T-helper 1 cell treated with Interleukin-12 subunit alpha and Interleukin-12 subunit beta and Interleukin-4 antibody, amounts not matched to agents 30 ng/mL and 1 ng/mL, for 36 hours (primary cell): Measurements from ENCODE around the gene MMP23B. TPM values are rescaled to one million over a fixed set of nuclear protein-coding genes. Genes with fewer than 3 reads are reported as not detected.

Experiments
- intact Hi-C: fragments of 100-400 bp; cut with micrococcal nuclease; formaldehyde crosslinking; loops from one replicate; pipeline ENCODE4 v1.15.1; 2024
- total RNA-seq: library from RNA; stranded (reverse); gene quantifications from 2 replicates; pipeline ENCODE4 v1.2.3, GENCODE V29; 2022

The MMP23B gene
- total RNA-seq, 1 donor from 2014 or later: 2.6 TPM

DNA sequence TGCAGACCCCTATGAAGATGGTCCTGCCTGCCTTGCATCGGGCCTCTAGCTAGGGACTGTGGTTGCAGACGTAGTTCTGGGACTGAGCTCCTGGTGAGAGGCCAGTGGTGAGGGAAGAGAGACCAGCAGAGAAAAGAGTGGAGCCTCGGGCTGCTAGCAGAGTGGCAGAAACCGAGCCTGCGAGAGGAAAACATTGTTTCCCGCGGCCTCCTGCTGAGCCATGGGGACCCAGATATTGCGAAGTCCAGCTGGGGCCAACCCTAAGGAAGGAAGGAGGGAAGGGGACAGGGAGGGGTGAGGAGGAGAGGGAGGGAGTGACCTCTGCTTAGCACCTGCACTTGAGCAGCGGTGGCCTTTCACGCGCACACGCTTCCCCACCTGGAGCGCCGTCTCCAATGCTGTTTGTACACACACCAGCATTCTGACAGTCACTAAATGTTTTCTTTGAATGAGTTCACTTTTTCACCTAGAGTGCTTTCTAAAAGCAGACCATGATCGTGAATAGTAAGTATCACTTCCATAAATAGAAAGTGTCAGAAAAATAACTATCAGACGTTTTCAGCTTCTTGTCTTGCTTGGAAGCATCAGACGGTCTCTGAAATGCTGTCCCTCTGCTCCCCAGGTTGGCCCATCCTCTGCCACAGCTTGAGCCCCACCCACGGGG lies 29.5 kb upstream of the MMP23B start:
- intact Hi-C loops: no loop called here

DNA sequence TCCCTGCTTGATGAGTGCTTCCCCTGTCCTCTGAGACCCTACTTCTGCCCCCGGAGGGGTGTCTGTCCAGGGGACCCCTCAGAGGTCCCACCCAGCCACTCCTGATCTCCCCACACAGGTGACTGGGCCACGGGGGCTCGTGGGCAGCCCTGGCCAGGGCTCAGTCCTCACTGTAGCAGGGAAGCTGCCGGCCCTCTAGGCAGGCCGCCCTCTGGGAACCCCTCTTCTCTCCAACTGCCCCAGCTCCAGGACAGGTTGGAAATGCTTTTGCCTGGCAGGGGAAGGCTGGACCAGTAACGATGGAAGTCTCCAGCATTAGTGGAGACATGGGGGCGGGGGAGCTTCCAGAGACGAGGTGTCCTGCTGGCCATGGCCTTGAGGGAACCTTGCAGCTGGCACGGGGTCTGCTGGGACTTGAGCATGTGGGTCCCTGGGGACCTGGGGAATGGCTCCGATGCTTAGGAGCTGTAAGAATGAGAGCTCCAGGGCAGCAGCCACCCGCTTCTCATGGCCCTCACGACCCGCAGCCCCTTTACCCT lies 28.9 kb upstream of the MMP23B start:
- intact Hi-C loops: no loop called here

DNA sequence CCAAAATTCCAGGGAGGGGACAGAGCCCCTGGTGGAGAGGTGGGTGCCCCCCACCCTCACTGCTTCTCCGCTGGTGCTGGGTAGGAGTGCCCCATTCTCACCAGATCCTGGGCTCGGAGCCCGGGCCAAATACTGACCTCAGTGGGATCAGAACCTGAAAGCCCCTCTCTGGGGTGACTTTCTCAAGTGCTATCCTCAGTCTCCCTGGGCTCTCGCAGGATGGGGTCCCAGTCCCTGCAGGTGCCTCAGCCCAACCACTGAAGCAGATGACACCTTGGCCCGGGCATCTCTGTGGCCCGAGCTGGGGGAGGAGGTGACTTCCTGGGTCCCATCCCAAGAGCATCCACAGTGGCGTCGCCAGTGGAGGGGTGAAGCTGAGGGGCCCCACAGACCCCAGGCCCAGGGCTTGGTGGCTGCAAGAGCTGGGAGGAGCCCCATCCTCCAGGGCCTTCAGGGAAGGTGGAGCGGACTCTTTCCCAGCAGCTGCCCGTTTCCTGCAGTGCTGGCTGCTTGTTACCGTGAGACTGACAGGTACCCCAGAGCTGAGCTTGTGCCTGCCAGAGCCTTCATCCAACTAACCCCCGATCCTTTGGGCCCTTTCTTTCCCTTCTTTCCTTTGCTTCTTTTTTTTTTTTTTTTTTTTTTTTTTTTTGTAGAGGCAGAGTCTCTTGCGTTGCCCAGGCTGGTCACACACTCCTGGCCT lies 28.2 kb upstream of the MMP23B start:
- intact Hi-C loops: no loop called here

DNA sequence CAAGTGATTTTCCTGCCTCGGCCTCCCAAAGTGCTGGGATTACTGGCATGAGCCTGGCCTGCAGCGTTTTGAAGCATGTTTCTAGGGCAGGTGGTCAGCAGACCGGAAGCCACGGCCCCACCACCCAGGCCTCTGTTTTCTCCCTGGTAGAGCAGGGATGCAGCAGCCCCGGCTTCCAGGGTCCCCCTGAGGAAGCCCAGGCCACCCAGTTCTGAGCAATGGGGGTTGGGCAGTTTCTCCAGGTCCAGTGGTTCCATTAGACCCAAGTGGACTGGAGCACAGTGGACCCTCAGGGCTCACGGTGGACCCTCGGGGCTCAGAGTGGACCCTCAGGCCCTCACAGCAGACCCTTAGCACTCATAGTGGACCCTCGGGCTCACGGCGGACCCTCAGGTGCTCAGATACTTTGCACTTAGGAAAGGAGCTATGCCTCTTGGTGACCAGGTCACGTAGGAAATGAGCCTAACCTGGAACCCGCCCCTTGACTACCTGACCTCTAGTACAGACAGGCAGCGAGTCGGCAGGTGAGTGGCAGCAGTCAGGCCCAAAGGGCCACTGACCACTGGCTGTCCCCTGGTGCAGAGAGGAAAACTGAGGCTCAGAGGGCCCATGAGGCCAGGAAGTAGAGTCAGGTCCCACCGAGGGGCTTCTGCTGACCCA lies 27.5 kb upstream of the MMP23B start:
- intact Hi-C loops: no loop called here

DNA sequence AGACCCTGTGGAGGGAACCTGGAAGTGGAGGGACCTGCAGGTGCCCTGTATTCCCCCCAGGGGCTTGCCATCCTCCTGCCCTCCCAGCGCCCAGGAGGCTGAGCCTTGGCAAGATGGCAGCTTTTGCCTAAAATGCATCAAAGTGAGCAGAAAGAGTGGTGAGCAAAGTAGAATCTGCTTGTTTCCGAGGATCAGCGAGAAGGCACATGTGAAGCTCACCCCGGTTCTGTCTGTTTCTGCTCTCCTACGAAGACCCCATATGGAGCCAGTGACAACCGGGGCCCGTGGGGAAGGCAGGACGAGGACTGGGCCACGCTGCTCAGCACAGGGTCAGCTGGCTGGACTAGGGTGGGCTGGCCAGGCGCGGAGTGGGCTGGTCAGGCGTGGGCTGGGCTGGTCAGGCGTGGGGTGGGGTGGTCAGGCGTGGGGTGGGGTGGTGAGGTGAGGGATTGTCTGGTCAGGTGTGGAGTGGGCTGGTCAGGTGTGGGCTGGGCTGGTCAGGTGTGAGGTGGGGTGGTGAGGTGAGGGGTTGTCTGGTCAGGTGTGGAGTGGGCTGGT lies 26.9 kb upstream of the MMP23B start:
- intact Hi-C loops: no loop called here

DNA sequence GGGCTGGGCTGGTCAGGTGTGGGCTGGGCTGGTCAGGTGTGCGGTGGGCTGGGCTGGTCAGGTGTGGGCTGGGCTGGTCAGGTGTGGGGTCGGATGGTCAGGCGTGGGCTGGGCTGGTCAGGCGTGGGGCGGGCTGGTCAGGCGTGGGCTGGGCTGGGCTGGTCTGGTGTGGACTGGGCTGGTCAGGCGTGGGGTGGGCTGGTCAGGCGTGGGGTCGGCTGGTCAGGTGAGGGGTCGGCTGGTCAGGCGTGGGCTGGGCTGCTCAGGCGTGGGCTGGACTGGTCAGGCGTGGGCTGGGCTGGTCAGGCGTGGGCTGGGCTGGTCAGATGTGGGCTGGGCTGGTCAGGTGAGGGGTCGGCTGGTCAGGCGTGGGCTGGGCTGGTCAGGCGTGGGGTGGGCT lies 26.2 kb upstream of the MMP23B start:
- intact Hi-C loops: no loop called here

DNA sequence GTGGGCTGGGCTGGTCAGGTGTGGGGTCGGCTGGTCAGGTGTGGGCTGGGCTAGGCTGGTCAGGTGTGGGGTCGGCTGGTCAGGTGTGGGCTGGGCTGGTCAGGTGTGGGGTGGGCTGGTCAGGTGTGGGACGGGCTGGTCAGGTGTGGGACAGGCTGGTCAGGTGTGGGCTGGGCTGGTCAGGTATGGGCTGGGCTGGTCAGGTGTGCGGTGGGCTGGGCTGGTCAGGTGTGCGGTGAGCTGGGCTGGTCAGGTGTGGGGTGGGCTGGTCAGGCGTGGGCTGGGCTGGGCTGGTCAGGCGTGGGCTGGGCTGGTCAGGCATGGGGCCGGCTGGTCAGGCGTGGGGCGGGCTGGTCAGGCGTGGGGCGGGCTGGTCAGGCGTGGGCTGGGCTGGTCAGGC lies 25.7 kb upstream of the MMP23B start:
- intact Hi-C loops: no loop called here

DNA sequence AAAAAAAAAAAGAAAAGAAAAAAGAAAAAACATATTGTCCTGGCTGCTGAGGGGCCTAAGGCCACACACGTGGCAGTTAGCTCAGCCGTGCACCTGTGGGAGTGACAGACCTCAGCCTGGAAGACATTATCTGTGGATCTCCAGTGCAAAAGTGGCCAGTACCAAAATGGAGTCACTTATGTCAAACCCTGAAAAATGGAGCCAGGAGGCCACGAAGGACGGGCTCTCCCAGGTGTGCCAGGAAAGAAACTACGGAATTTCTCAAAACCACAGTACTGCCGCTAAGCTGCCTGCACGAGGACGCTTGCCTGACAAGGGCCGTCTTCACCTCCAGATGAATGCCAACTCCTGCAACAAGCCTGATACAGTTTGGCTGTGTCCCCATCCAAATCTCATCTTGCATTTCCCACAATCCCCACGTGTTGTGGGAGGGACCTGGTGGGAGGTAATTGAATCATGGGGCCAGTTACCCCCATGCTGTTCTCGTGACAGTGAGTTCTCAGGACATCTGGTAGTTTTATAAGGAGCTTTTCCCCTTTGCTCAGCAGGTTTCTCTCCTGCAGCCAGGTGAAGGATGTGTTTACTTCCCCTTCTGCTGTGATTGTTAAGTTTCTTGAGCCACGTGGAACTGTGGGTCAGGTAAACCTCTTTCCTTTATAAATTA lies 22.0 kb upstream of the MMP23B start:
- intact Hi-C loops: no loop called here

DNA sequence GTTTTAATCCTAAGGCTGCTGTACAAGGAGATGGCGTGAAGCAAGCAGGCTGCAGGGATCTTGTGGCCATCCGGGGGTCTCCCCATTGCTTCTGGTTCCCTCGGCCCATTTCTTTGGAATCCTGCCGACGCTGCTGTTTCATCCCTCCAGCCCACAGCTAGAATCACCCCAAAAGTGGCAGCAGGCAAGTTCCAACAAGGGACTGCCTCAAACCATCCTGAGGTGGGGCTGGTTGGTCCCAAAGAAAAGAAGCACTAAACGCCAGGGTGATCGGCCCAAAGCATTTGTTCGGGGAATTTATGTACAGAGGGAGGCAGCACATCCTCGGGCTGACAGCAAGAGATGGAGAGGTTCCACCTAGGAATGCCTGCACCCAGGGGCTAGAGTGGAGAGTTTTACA lies 21.2 kb upstream of the MMP23B start:
- intact Hi-C loops: no loop called here

DNA sequence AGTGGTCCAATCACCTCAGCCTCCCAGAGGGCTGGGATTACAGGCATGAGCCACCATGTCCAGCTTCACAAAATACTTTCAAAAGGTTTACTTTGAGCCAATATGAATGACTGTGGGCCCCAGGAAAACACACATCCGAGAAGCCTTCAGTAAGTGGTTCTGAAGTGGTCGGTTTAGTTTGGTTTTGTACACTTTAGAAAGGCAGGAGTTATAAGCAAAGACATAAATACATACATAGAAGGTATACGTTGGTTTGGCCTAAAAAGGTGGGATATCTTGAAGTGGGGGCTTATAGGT lies 19.9 kb upstream of the MMP23B start:
- intact Hi-C loops: no loop called here

DNA sequence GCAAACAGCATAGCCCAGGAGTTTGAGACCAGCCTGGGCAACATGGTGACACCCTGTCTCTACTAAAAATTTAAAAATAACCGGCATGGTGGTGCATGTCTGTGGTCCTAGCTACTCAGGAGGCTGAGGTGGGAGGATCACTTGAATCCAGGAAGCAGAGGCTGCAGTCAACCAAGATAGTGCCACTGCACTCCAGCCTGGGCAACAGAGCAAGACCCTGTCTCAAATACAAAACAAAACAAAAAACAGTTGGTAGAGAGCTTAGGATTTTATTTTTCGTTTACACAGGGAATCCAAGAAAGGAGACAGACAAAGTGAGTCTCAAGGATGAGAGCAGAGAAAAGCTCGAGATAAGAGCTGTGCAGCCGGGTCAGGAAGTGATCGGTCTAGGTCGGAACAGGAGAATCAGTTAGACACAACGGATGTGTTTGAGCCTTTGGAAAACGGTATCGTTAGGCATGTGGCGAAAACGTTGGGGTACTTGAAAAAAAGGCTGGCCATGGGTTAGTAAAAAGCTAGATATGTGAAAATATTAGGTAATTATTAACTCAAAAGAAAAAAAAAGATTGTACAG lies 18.4 kb upstream of the MMP23B start:
- intact Hi-C loops: loop anchor here (2.0 kb wide), 2 partner anchors 17 to 305 kb away; partner anchors contain the start of gene PUSL1

DNA sequence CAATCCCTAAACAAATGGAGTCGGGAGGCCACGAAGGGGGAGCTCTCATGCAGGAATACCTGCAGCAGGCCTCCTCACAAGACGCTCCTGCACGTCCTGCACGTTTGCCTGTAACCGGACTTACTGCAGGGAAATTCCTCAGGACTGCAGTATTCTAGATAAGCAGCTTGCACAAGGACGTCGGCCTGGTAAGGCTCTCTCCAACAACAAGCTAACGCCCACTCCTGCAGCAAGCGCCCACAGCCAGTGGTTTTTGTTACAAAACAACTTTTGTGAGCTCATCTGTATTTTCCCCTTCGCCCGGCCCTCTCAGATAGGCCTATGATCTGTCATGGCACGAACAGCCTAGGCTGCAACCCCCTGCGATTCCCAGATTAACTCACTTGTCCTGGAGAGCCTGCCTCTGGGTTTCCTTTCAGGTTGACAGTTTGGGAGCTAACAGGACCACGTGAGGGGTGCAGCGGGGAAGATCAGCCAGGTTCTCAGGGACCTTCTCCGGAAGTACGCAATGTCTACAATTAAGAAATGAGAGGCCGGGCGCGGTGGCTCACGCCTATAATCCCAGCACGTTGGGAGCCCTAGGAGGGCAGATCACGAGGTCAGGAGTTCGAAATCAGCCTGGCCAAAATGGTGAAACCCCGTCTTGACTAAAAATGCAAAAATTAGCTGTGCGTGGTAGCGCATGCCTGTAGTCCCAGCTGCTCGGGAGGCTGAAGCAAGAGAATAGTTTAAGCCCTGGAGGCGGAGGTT lies 17.6 kb upstream of the MMP23B start:
- intact Hi-C loops: loop anchor here (2.0 kb wide), 2 partner anchors 16 to 306 kb away; partner anchors contain the start of gene PUSL1

DNA sequence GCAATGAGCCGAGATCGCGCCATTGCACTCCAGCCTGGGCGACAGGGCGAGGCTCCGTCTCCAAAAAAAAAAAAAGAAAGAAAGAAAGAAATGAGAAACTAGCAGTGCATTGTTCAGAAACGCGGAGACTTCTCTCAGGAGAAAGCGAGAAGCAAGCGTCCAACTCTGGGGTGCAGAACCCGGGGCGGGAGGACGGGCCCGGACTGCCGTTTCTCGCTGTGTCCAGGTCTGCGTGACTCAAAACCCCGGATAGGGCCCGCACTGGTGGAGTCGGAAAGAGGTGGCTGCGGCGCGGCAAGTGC lies 17.1 kb upstream of the MMP23B start:
- intact Hi-C loops: loop anchor here (1.0 to 2.0 kb wide), 9 partner anchors 16 to 499 kb away; partner anchors contain the start of genes ATAD3A, ATAD3B, AURKAIP1 and C1orf159

DNA sequence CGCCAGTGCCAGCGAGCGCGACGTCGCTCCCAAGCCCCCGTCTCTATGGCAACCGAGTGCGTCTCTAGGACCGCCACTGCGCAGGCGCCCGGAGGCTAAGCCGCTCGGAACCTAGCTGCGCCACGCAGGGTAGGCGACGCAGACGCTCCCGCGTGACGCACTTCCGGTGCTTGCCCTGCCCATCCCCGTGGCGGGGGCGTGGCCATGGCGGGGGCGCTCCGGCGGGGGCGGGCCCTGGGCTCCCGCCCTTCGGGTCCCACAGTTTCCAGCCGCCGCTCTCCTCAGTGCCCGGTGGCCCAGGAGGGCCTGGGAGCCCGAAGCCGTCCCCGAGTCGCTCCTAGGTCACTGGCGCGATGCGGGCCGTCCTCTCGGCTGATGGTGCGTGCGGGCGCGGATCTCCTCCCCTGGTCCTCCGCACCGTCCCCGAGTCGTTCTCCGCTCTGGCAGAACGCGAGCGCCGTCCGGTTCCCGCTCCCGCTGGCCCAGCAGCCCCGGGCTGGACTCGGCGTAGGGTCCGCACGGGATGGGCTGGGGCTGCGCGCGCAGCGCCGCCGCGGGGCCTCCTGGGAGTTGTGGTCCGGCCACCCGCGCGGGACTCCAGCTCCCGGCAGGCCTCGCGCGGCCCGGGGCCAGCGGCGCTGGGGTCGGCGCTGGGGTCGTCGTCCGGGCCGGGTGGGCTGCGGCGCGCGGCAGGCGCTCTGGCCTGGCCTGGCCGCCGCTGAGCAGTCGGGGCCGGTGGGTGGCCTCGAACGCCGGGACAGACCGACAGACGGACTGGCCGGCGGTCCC lies 16.5 kb upstream of the MMP23B start, which contains the start of gene MIB2:
Gene MIB2 (plus strand): TSS at position 245 of the 789 bp plus-strand sequence. CDS start 7,953 bp downstream, outside the sequence.
- intact Hi-C loops: loop anchor here (1.0 to 2.0 kb wide), 9 partner anchors 15 to 499 kb away; partner anchors contain the start of genes ATAD3A, ATAD3B, AURKAIP1 and C1orf159

DNA sequence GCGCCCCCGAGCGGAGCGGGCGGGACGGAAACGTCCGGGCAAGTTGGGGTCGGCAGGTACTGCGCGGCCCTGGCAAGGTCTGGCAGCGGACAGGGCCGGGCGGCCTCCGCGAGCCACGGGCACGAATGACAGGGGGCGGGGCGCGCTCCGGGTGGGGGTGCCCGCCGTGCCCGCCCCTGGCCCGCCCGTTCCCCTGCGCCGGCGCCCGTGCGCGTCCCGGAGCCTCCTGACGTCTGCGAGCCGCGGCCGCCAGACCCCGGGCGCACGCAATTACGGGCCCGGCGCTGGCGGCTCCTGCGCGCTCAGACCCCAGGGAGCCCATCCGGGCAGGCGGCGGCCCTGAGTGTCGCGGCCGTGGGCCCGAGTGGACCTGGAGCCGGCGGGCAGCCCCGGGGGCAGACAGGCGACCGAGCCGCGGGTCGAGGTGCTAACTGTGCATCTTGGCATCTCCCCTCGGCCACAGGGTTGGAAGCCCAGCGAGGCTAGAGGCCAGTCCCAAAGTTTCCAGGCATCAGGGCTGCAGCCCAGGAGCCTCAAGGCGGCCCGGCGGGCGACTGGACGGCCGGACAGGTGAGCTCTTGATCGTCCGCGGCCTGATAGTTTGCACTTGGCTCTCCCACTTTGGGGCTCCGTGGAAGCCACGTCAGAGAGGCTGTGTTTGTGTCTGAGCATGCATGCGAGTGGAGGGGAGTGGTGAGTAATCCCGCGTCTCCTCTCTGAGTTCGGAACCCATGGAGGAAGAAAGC lies 15.8 kb upstream of the MMP23B start:
- intact Hi-C loops: no loop called here

DNA sequence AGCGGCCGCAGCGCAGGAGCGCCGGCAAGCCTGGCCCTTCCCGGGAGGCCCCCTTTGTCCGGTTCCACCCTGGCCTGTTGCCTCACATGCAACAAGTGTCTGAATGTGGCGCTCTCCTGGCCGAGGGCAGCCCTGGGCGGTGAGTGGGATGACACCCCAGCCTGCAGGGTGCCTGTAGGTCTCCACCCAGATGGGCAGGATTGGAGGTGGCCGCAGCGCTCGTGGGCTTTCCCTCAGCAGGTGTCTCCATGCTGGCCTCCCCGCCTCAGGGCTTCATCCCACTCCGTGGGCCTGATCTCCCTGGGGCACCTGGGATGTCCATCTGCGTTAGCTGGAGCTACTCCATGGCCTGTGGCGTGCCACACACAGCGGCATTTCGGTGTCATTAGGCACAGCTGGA lies 15.1 kb upstream of the MMP23B start:
- intact Hi-C loops: no loop called here

DNA sequence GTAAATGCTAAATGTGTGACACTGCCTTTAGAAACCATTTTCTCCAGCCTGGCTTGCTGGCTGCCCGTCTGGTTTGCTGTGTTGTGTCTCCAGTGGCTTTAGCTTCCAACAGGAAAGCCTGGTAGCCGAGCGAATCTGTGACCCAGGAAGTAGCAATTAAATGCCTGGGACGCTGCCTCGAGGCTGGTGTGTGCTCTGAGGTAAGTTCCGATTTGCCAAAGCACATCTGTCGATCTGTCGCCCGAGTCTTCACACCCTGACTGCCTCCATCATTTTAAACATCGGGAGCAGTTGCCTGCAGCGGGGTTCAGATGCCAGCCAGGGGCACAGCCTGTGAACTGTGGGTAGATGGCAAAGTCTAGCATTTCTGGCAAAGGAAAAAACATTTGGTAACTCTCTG lies 14.5 kb upstream of the MMP23B start:
- intact Hi-C loops: no loop called here

DNA sequence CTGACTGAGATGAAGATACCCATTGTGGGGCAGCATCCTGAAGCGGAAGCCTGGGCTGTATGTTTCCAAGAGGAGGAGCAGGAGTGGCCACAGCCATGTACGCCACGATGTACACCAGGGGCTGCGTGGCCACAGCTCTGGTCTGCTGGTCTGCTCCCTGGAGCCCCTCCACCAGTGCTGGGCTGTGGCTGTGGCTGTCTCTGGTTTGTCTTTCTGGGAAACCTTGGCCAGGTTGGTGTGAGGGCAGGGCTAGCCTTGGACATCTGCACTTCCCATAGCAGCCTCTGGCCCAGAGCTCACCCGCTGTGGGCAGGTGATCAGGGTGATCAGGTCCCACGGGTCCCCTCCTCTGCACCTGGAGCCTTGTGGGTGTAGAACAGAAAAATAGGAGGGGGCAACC lies 14.0 kb upstream of the MMP23B start:
- intact Hi-C loops: no loop called here
